ENCODE results near the gene TSC2.
A peak's percentile ranks its signal among the peaks of the same experiment; 100 is the strongest.
"Not testable (repeated sequence)": the region's sequence is repeated elsewhere in the genome, so short reads cannot be mapped to it uniquely, and the experiment has no call there.

TSC2 gene

DNA sequence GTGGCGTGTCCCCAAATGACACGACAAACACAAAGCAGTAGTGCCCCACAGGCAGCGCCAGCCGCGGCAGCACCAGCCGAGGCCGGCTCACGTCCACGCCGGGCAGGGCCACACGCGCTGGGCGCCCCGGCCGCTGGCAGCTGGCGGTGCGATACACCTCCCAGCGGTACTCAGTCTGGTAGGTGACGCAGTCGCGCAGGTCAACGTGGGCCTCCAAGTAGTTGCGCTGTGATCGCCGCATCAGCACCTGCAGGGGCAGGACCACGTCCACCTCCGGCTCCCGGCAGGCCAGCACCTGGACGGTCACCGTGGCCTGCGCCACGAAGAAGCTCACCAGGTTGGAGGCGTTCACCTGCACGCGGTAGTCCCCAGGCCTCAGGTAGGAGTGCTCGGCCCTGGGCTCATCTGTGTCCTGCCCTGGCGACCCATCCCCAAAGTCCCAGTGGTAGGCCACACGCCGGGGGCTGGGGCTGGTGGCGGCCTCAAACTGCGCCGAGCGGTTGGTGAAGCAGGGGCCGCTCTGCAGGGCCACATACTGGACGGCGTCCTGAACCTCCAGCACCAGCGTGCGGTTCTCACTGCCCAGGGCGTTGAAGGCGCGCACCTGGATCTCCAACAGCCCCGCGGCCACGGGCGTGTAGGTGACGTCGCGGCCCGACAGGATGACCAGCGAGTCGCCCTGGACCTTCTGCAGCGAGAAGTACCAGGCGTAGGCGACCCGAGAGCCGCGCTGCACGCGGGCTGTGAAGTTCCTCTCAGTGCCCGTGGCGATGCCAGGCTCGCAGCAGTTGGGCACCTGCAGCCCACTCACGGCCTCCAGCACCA lies 60.9 kb downstream of the TSC2 start:
- DNase-seq: not testable (repeated sequence)

DNA sequence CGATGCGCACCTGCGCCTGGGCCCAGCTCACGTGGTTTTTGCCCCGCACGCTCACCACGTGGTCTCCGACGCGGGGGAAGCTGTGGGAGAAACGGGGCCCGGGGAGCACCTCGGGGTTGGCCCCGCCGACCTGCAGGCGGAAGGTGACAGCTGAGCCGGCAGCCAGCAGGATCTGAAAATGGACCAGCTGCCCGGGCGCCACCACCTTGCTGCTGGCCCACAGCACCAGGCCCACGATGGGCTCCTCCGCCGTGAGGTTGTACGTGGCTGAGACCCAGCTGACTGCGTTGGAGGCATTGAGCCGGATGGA lies 61.4 kb downstream of the TSC2 start:
- not testable (repeated sequence) for DNase-seq

- DNase-seq: not testable (repeated sequence)
These were observed 62.1 kb downstream of the TSC2 start for GRCh38 chr16:2109872-2110271.

DNA sequence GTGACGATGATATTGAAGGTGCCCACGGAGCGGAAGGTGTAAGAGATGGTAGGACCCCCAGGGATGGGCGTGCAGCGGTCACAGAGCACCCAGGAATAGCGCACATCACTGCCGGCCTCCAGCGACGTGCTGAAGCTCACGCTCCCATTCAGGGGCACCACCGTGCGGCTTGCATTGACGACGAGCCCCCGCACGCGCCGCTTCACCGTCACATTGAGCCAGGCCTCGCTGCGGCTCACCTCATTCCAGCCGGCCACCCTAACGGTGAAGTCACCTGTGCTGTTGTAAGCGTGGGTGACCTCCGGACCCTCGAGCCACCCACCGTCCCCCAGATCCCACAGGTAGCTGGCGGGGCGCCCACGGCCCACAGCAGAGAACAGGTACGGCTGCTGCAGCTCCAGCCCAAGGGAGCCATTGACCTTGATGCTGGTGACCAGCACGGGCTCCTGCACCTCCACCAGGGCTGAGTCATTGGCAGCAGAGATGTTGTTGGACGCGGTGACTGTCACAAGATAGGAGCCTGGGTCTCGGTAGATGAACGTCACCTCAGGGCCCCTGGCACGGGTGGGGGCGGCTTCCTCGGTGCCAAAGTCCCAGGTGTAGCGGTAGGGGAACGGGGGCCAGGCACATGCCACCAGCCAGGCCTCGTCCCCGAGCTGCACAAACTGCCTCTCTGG lies 62.7 kb downstream of the TSC2 start:
- DNase-seq: not testable (repeated sequence)

GRCh38 chr16:2111009-2111353 lies 63.2 kb downstream of the TSC2 start:
- DNase-seq: not testable (repeated sequence)

DNA sequence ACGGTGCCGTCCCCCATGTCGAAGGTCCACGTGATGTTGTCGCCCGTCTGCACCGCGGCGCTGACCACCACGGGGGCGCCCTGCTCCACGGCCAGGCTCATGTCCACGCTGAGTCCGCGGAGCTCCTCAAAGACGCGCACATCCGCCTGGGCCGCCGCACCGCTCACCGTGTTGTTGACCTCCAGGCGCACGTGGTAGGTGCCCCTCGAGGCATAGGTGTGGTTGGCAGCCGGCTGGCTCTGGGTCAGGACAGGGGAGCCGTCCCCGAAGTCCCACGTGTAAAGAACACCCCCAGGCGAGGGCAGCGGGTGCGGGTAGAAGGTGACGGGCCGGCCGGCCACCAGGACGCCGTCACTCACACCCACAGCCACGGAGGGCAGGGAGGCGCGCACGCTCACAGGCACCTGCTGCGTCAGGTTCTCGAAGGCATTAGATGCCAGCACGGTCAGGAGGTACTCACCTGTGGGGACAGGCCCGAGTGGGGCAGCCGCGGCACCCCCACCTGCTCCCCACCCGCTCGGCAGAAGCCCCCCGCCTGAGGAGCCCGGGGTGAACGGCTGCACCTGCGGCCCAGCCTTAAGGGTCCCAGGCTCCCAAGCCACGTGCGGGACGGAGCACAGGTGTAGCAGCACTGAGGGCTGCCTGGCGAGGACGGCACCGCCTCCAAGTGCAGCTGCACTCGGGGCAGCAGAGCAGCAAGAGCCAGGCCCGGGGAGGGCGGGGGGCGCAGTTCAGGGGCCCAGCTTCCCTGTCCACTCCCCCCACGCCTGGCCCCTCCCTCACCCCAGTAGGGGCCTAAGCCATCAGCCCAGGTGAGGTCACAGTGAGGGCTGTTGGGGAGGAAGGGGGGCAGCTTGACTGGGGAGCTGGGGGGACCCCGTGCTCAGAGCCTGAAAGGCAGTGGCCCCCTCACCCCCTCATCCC lies 63.9 kb downstream of the TSC2 start:
- not testable (repeated sequence) for DNase-seq

- not testable (repeated sequence) for DNase-seq
These were observed 64.8 kb downstream of the TSC2 start for GRCh38 chr16:2112539-2113106.

- not testable (repeated sequence) for DNase-seq
These were observed 66.4 kb downstream of the TSC2 start for GRCh38 chr16:2114225-2114624.

- DNase-seq: not testable (repeated sequence)
These were observed 67.3 kb downstream of the TSC2 start for GRCh38 chr16:2114885-2115590.

- no peak for DNase-seq
These were observed 67.8 kb downstream of the TSC2 start for GRCh38 chr16:2115591-2115973.

GRCh38 chr16:2116428-2116827 lies 68.6 kb downstream of the TSC2 start:
- not testable (repeated sequence) for DNase-seq

GRCh38 chr16:2117341-2117740 lies 69.6 kb downstream of the TSC2 start:
- DNase-seq: not testable (repeated sequence)

- not testable (repeated sequence) for DNase-seq
These were observed 70.4 kb downstream of the TSC2 start for GRCh38 chr16:2117960-2118722.

GRCh38 chr16:2121325-2121724 lies 73.5 kb downstream of the TSC2 start:
- peak; percentile 32 for DNase-seq

GRCh38 chr16:2121853-2122252 lies 74.1 kb downstream of the TSC2 start:
- no peak for DNase-seq

DNA sequence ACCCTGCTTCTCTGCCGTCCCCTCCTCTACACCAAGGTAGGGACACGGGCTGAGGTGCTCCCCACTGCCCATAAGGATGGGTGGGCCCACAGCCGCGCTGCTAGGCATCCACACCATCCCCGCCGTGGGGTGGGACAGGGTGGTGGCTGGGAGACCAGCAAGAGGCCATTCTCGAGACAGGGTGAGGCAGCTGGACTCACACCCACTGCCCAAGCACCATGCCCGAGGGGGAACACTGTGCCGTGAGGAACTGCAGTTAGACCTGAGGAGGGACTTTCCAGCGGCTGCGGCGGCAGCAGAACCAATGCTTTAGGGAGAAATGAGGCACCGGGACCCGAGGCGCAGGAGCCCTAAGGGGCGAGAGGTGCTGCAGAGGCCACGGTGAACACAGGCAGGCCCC lies 74.6 kb downstream of the TSC2 start:
- DNase-seq: no peak

- DNase-seq: not testable (repeated sequence)
These were observed 75.3 kb downstream of the TSC2 start for GRCh38 chr16:2122934-2123683.

DNA sequence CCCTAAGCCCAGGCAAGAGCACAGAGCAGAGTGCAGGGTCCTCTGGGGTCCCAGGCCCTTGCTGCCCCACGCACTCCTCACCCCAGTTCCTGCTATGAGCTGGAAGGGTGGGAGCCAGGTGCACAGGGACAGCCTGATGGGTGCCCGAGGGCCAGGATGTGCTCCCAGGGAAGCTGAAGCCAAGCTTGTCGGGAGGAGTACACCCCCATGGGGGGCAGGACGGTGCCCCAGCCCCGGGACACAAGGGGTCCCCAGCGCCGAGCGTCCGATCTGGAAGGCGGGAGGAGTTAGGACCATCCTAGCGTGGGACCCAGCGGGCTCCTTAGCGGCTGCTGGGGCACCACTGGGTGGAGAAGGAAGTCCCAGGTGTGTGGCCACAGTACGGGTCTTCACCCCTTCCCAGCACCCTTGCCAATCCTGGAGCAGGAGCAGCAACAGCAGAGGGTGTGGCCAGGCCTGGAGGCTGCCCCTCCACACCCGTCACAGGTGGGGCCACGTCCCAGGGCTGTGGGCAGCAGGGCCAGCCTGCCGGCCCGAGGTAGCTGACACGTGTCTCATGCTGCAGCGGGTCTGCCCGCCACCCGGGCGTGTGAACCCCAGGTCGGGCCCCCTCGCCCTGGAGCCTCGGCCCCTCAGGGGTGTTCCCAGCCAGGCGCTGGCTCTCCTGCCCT lies 76.1 kb downstream of the TSC2 start:
- DNase-seq: not testable (repeated sequence)

GRCh38 chr16:2124377-2124693 lies 76.5 kb downstream of the TSC2 start:
- not testable (repeated sequence) for DNase-seq

GRCh38 chr16:2124694-2125444 lies 77.1 kb downstream of the TSC2 start:
- DNase-seq: not testable (repeated sequence)

Measured in stimulated activated CD4-positive, alpha-beta T cell treated with anti-CD3 and anti-CD28 coated beads, Interleukin-4, amount 100 ng/mL, for 1 hour (primary cell).